MM.1S (cell line): ENCODE results near the gene PIK3IP1.

Experiments
- DNase-seq: peaks from one replicate; pipeline ENCODE4 v3.0.0-alpha.2; 2015
- H2AFZ ChIP-seq: fragments of 300-600 bp; sonication (generic); 2 replicates; pipeline ENCODE4 v1.6.0; 2016; ENCODE audit warnings: antibody characterized with exemption, low read length
- H3F3A ChIP-seq: fragments of 300-600 bp; sonication (generic); 2 replicates; pipeline ENCODE4 v1.6.1; 2016; ENCODE audit warnings: mild to moderate bottlenecking, antibody characterized with exemption, low read length, moderate library complexity, mixed read lengths; ENCODE audit not compliant: insufficient read depth
- H3K27ac ChIP-seq: fragments of 300-600 bp; sonication (generic); 2 replicates; pipeline ENCODE4 v1.5.1; 2016; ENCODE audit warnings: mild to moderate bottlenecking, low read length
- H3K27me3 ChIP-seq: fragments of 300-600 bp; sonication (generic); replicated peaks from 2 replicates; pipeline ENCODE4 v1.6.0; 2016; ENCODE audit warnings: low read length; ENCODE audit not compliant: insufficient read depth
- H3K36me3 ChIP-seq: fragments of 300-600 bp; sonication (generic); replicated peaks from 2 replicates; pipeline ENCODE4 v1.6.1; 2016; ENCODE audit warnings: mild to moderate bottlenecking, low read length, mixed read lengths; ENCODE audit not compliant: insufficient read depth
- H3K4me1 ChIP-seq: fragments of 300-600 bp; sonication (generic); 2 replicates; pipeline ENCODE4 v1.6.1; 2016; ENCODE audit warnings: low read length, mixed read lengths
- H3K4me2 ChIP-seq: fragments of 300-600 bp; sonication (generic); 2 replicates; pipeline ENCODE4 v1.6.0; 2016; ENCODE audit warnings: low read depth, low read length
- H3K4me3 ChIP-seq: fragments of 300-600 bp; sonication (generic); 2 replicates; pipeline ENCODE4 v1.5.1; 2016; ENCODE audit warnings: low read length, mixed read lengths
- H3K79me2 ChIP-seq: fragments of 300-600 bp; sonication (generic); 2 replicates; pipeline ENCODE4 v1.6.1; 2016; ENCODE audit warnings: mixed run types, low read length, mixed read lengths
- H3K9ac ChIP-seq: fragments of 300-600 bp; sonication (generic); 2 replicates; pipeline ENCODE4 v1.6.1; 2016; ENCODE audit warnings: low read length, mixed read lengths
- H3K9me2 ChIP-seq: fragments of 300-600 bp; sonication (generic); replicated peaks from 2 replicates; pipeline ENCODE4 v1.6.1; 2016; ENCODE audit warnings: mild to moderate bottlenecking, low read length, mixed read lengths; ENCODE audit not compliant: insufficient read depth
- H3K9me3 ChIP-seq: fragments of 300-600 bp; sonication (generic); replicated peaks from 2 replicates; pipeline ENCODE4 v1.6.1; 2016; ENCODE audit warnings: mild to moderate bottlenecking, low read length, mixed read lengths; ENCODE audit not compliant: insufficient read depth
- H4K20me1 ChIP-seq: fragments of 300-600 bp; sonication (generic); 2 replicates; pipeline ENCODE4 v1.6.1; 2016; ENCODE audit warnings: mild to moderate bottlenecking, low read length, moderate library complexity, mixed read lengths; ENCODE audit not compliant: insufficient read depth
- EZH2 ChIP-seq: fragments of 300-600 bp; sonication (generic); optimal IDR thresholded peaks from 2 replicates; pipeline ENCODE3; 2017; ENCODE audit warnings: low read depth, mild to moderate bottlenecking, antibody characterized with exemption, low read length, mixed read lengths
- EZH2phosphoT487 ChIP-seq: fragments of 300-600 bp; sonication (generic); IDR thresholded peaks from 2 replicates; pipeline ENCODE4 v1.6.1; 2018; ENCODE audit warnings: antibody characterized with exemption, low read length
- TF ChIP-seq, protein P1 (sequence below): fragments of 300-600 bp; sonication (generic); IDR thresholded peaks from 2 replicates; pipeline ENCODE4 v1.5.1; 2016; ENCODE audit warnings: antibody characterized with exemption, low read length, mixed read lengths

PIK3IP1 gene

DNA sequence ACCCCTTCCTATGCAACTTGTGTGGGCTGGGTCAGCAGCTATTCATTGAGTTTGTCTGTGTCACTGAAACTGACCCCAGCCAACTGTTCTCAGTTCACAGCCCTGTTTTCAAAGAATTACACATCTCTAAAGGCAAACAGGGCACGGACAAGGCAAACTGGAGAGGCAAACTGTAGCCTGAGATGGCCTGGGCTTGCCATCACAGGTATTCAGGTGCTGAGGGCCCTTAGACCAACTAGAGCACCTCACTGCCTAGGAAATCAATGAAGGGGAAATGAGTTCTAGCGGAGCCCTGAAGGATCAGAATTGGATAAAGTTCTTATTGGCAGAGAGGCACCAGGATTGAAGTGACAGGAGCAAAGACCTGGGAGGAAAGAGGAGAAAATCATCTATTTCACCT lies 24.0 kb downstream of the PIK3IP1 start:
- no peaks in the 10 kb centered on the region for H3F3A ChIP-seq
- no peaks in the 10 kb centered on the region for H3K9me2 ChIP-seq
- DNase-seq: no peak
- no peaks in the 10 kb centered on the region for H3K4me1 ChIP-seq
- no peaks in the 10 kb centered on the region for H3K79me2 ChIP-seq
- H3K27me3 ChIP-seq: no peaks in the 10 kb centered on the region
- TF ChIP-seq EZH2 (no peak), EZH2phosphoT487 (no peak)
- TF ChIP-seq, protein P1, sequence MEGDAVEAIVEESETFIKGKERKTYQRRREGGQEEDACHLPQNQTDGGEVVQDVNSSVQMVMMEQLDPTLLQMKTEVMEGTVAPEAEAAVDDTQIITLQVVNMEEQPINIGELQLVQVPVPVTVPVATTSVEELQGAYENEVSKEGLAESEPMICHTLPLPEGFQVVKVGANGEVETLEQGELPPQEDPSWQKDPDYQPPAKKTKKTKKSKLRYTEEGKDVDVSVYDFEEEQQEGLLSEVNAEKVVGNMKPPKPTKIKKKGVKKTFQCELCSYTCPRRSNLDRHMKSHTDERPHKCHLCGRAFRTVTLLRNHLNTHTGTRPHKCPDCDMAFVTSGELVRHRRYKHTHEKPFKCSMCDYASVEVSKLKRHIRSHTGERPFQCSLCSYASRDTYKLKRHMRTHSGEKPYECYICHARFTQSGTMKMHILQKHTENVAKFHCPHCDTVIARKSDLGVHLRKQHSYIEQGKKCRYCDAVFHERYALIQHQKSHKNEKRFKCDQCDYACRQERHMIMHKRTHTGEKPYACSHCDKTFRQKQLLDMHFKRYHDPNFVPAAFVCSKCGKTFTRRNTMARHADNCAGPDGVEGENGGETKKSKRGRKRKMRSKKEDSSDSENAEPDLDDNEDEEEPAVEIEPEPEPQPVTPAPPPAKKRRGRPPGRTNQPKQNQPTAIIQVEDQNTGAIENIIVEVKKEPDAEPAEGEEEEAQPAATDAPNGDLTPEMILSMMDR: no peak
- H3K9ac ChIP-seq: no peak overlapping the region
- H2AFZ ChIP-seq: no peak overlapping the region
- H3K4me2 ChIP-seq: no peak overlapping the region
- no peaks in the 10 kb centered on the region for H3K36me3 ChIP-seq
- H3K4me3 ChIP-seq: no peak overlapping the region
- no peaks in the 10 kb centered on the region for H4K20me1 ChIP-seq
- H3K27ac ChIP-seq: no peak overlapping the region
- H3K9me3 ChIP-seq: no peaks in the 10 kb centered on the region

- Histone ChIP-seq H4K20me1 (no peaks in the 10 kb centered on the region), H3K4me1 (no peaks in the 10 kb centered on the region), H2AFZ (no peak overlapping the region), H3F3A (no peaks in the 10 kb centered on the region), H3K27me3 (no peaks in the 10 kb centered on the region), H3K9me3 (no peaks in the 10 kb centered on the region), H3K9ac (no peak overlapping the region), H3K36me3 (no peaks in the 10 kb centered on the region; the same call in 1 of the 2 replicates), H3K4me3 (no peak overlapping the region), H3K4me2 (no peak overlapping the region), H3K27ac (no peak overlapping the region), H3K79me2 (no peaks in the 10 kb centered on the region), H3K9me2 (no peaks in the 10 kb centered on the region)
- no peak for DNase-seq
- no peak for TF ChIP-seq EZH2phosphoT487
- TF ChIP-seq, protein P1: no peak
- no peak for TF ChIP-seq EZH2
Observed at GRCh38 chr22:31263896-31264640, 28.2 kb downstream of the PIK3IP1 start.

DNA sequence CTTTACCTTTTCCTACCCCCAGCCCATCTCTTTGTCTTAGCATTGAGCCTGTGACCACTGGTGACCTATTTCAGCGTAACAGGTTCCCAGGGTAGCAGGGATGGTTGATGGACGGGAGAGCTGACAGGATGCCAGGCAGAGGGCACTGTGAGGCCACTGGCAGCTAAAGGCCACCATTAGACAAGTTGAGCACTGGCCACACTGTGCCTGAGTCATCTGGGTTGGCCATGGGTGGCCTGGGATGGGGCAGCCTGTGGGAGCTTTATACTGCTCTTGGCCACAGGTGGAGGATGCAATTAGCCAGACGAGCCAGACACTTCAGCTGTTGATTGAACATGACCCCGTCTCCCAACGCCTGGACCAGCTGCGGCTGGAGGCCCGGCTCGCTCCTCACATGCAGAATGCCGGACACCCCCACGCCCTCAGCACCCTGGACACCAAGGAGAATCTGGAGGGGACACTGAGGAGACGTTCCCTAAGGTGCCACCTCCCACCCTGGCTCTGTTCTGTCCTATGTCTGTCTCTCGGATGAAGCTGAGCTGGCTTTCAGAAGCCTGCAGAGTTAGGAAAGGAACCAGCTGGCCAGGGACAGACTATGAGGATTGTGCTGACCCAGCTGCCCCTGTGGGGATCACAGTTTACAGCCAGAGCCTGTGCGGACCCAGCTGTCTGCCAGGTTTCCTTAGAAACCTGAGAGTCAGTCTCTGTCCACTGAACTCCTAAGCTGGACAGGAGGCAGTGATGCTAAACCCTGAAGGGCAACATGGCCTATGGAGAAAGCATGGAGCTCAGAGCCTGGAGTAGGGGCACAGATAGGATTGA lies 29.8 kb downstream of the PIK3IP1 start:
- H3K27ac ChIP-seq: no peak overlapping the region
- H3K36me3 ChIP-seq: no peaks in the 10 kb centered on the region; the same call in 1 of the 2 replicates
- no peaks in the 10 kb centered on the region for H3K27me3 ChIP-seq
- no peaks in the 10 kb centered on the region for H4K20me1 ChIP-seq
- no peaks in the 10 kb centered on the region for H3K4me1 ChIP-seq
- H3K79me2 ChIP-seq: no peaks in the 10 kb centered on the region
- no peaks in the 10 kb centered on the region for H3K9me3 ChIP-seq
- DNase-seq: no peak
- no peak overlapping the region for H3K4me2 ChIP-seq
- TF ChIP-seq EZH2phosphoT487 (no peak), EZH2 (no peak)
- TF ChIP-seq, protein P1: no peak
- no peaks in the 10 kb centered on the region for H3F3A ChIP-seq
- H3K9ac ChIP-seq: no peak overlapping the region
- H2AFZ ChIP-seq: no peak overlapping the region
- no peaks in the 10 kb centered on the region for H3K9me2 ChIP-seq
- H3K4me3 ChIP-seq: no peak overlapping the region
